ENCODE data around the gene PRX. TPM values are rescaled to one million over a fixed set of nuclear protein-coding genes. Genes with fewer than 3 reads are reported as not detected.
"Not testable (repeated sequence)": the region's sequence is repeated elsewhere in the genome, so short reads cannot be mapped to it uniquely, and the experiment has no call there.

The PRX gene
- polyA plus RNA-seq, 1 donor from 2014 or later: 0.20 TPM

- no peak overlapping the region for H2AFZ ChIP-seq (ENCODE audit: low read depth, low read length)
- peaks cover 3% of the 10 kb centered on the region for H4K20me1 ChIP-seq (ENCODE audit: insufficient read depth)
- H3K9me3 ChIP-seq (ENCODE audit: low read length): no peaks in the 10 kb centered on the region
- TF ChIP-seq TAF1 (IDR thresholded peaks at IDR 0.05; ENCODE audit: low read depth): no peak
- TF ChIP-seq, protein P1, sequence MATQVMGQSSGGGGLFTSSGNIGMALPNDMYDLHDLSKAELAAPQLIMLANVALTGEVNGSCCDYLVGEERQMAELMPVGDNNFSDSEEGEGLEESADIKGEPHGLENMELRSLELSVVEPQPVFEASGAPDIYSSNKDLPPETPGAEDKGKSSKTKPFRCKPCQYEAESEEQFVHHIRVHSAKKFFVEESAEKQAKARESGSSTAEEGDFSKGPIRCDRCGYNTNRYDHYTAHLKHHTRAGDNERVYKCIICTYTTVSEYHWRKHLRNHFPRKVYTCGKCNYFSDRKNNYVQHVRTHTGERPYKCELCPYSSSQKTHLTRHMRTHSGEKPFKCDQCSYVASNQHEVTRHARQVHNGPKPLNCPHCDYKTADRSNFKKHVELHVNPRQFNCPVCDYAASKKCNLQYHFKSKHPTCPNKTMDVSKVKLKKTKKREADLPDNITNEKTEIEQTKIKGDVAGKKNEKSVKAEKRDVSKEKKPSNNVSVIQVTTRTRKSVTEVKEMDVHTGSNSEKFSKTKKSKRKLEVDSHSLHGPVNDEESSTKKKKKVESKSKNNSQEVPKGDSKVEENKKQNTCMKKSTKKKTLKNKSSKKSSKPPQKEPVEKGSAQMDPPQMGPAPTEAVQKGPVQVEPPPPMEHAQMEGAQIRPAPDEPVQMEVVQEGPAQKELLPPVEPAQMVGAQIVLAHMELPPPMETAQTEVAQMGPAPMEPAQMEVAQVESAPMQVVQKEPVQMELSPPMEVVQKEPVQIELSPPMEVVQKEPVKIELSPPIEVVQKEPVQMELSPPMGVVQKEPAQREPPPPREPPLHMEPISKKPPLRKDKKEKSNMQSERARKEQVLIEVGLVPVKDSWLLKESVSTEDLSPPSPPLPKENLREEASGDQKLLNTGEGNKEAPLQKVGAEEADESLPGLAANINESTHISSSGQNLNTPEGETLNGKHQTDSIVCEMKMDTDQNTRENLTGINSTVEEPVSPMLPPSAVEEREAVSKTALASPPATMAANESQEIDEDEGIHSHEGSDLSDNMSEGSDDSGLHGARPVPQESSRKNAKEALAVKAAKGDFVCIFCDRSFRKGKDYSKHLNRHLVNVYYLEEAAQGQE (IDR thresholded peaks at IDR 0.05; ENCODE audit: borderline replicate concordance): no peak
- TF ChIP-seq EZH2 (IDR thresholded peaks at IDR 0.05; ENCODE audit: borderline replicate concordance, insufficient read depth, low read length, poor library complexity, severe bottlenecking): no peak
- no peak for TF ChIP-seq MXI1 (conservative IDR thresholded peaks at IDR 0.05; ENCODE audit: poor library complexity, severe bottlenecking)
- TF ChIP-seq POLR2AphosphoS5 (IDR thresholded peaks at IDR 0.05): no peak
- no peak for TF ChIP-seq SMC3 (conservative IDR thresholded peaks at IDR 0.05; ENCODE audit: poor library complexity)
- TF ChIP-seq, protein P2, sequence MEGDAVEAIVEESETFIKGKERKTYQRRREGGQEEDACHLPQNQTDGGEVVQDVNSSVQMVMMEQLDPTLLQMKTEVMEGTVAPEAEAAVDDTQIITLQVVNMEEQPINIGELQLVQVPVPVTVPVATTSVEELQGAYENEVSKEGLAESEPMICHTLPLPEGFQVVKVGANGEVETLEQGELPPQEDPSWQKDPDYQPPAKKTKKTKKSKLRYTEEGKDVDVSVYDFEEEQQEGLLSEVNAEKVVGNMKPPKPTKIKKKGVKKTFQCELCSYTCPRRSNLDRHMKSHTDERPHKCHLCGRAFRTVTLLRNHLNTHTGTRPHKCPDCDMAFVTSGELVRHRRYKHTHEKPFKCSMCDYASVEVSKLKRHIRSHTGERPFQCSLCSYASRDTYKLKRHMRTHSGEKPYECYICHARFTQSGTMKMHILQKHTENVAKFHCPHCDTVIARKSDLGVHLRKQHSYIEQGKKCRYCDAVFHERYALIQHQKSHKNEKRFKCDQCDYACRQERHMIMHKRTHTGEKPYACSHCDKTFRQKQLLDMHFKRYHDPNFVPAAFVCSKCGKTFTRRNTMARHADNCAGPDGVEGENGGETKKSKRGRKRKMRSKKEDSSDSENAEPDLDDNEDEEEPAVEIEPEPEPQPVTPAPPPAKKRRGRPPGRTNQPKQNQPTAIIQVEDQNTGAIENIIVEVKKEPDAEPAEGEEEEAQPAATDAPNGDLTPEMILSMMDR (IDR thresholded peaks at IDR 0.05; ENCODE audit: poor library complexity, severe bottlenecking): no peak
- TF ChIP-seq RAD21 (conservative IDR thresholded peaks at IDR 0.05): no peak
- no peak for TF ChIP-seq EP300 (conservative IDR thresholded peaks at IDR 0.05; ENCODE audit: poor library complexity, severe bottlenecking)
- no peaks in the 10 kb centered on the region for H3F3A ChIP-seq (ENCODE audit: insufficient read depth, low read length, poor library complexity, severe bottlenecking)
- H3K27me3 ChIP-seq (ENCODE audit: insufficient read depth, low read depth, low read length): no peaks in the 10 kb centered on the region
- peaks cover 11% of the 10 kb centered on the region for H3K36me3 ChIP-seq (ENCODE audit: insufficient read depth, low read length)
- H3K9ac ChIP-seq (ENCODE audit: low read length): no peak overlapping the region
- H3K9me2 ChIP-seq (ENCODE audit: insufficient read depth, low read length): no peaks in the 10 kb centered on the region
- H3K4me3 ChIP-seq (ENCODE audit: low read length): no peak overlapping the region
- H3K27ac ChIP-seq (ENCODE audit: low read length): no peak overlapping the region
- H3K4me2 ChIP-seq (ENCODE audit: low read length): no peak overlapping the region
- peaks cover 19% of the 10 kb centered on the region for H3K79me2 ChIP-seq (replicated peaks; ENCODE audit: insufficient read depth, low read length)
Observed at GRCh38 chr19:40371802-40372122, 41.4 kb downstream of the PRX start.

DNA sequence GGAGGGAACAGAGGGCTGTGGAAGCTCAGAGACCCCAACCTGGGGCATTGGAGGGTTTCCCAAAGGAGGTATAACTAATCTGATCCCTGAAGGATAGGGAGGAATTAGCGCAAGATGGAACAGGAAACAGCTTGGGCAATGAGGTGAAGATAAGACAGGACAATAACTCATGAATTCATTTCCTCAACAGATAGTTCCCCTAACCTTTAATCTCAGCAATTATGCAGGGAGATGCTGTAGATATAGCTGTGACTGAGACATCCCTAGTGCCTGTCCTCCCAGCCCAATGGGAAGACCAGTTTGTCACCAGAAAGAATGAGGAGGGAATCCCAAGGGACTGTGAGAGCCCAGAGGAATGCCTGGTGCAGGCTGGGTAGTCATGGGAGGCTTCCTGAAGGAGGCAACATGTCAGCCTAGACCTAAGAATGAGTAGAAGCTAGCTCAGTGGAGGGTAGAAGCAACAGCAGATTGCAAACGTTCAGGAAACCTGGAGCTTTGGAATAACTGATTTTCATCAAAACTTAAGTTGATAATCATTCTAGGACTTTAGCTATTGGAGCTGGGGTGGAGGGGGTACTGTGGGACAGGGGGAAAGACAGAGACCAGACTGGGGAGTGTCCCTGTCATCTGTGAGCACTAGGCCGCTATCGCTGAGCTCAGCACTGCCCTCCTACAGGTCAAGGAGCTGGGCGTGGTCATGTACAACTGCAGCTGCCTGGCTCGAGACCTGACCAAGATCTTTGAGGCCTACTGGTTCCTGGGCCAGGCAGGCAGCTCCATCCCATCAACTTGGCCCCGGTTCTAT lies 42.0 kb downstream of the PRX start:
- no peaks in the 10 kb centered on the region for H3F3A ChIP-seq (ENCODE audit: insufficient read depth, low read length, poor library complexity, severe bottlenecking)
- H3K9me2 ChIP-seq (ENCODE audit: insufficient read depth, low read length): no peaks in the 10 kb centered on the region
- H3K27ac ChIP-seq (ENCODE audit: low read length): no peak overlapping the region
- no peaks in the 10 kb centered on the region for H3K9me3 ChIP-seq (ENCODE audit: low read length)
- TF ChIP-seq TAF1 (IDR thresholded peaks at IDR 0.05; ENCODE audit: low read depth): no peak
- no peak for TF ChIP-seq EP300 (conservative IDR thresholded peaks at IDR 0.05; ENCODE audit: poor library complexity, severe bottlenecking)
- TF ChIP-seq POLR2AphosphoS5 (IDR thresholded peaks at IDR 0.05): no peak
- TF ChIP-seq MXI1 (conservative IDR thresholded peaks at IDR 0.05; ENCODE audit: poor library complexity, severe bottlenecking): no peak
- no peak for TF ChIP-seq EZH2 (IDR thresholded peaks at IDR 0.05; ENCODE audit: borderline replicate concordance, insufficient read depth, low read length, poor library complexity, severe bottlenecking)
- TF ChIP-seq, protein P2 (IDR thresholded peaks at IDR 0.05; ENCODE audit: poor library complexity, severe bottlenecking): no peak
- no peak for TF ChIP-seq SMC3 (conservative IDR thresholded peaks at IDR 0.05; ENCODE audit: poor library complexity)
- no peak for TF ChIP-seq RAD21 (conservative IDR thresholded peaks at IDR 0.05)
- TF ChIP-seq, protein P1 (IDR thresholded peaks at IDR 0.05; ENCODE audit: borderline replicate concordance): no peak
- H3K4me2 ChIP-seq (ENCODE audit: low read length): no peak overlapping the region
- H3K9ac ChIP-seq (ENCODE audit: low read length): no peak overlapping the region
- H3K4me3 ChIP-seq (ENCODE audit: low read length): no peak overlapping the region
- H2AFZ ChIP-seq (ENCODE audit: low read depth, low read length): no peak overlapping the region
- peaks cover 3% of the 10 kb centered on the region for H4K20me1 ChIP-seq (ENCODE audit: insufficient read depth)
- no peaks in the 10 kb centered on the region for H3K27me3 ChIP-seq (ENCODE audit: insufficient read depth, low read depth, low read length)
- peaks cover 23% of the 10 kb centered on the region for H3K79me2 ChIP-seq (replicated peaks; ENCODE audit: insufficient read depth, low read length)
- peaks cover 11% of the 10 kb centered on the region for H3K36me3 ChIP-seq (ENCODE audit: insufficient read depth, low read length)

DNA sequence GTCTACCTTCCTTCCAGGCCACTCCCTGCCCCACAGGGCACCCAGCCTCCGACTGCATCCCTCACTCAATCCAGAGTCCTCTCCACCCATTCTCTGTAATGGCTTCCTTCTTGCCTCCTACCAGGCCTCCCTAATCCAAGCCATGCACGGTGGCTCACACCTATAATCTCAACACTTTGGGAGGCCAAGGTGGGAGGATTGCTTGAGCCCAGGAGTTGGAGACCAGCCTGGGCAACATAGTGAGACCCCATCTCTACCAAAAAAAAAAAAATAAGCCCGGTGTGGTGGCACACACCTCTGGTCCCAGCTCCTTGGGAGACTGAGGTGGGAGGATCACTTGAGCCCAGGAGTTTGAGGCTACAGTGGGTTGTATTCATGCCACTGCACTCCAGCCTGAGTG lies 42.9 kb downstream of the PRX start:
- not testable (repeated sequence) for H3K27me3 ChIP-seq (ENCODE audit: insufficient read depth, low read depth, low read length); H3K9ac ChIP-seq (ENCODE audit: low read length); H3F3A ChIP-seq (ENCODE audit: insufficient read depth, low read length, poor library complexity, severe bottlenecking); H3K9me2 ChIP-seq (ENCODE audit: insufficient read depth, low read length); H3K9me3 ChIP-seq (ENCODE audit: low read length); H4K20me1 ChIP-seq (ENCODE audit: insufficient read depth); H3K4me2 ChIP-seq (ENCODE audit: low read length); H3K27ac ChIP-seq (ENCODE audit: low read length); H2AFZ ChIP-seq (ENCODE audit: low read depth, low read length); H3K4me3 ChIP-seq (ENCODE audit: low read length)
- Histone ChIP-seq H3K79me2 (replicated peaks; ENCODE audit: insufficient read depth, low read length) (peaks cover 30% of the 10 kb centered on the region), H3K36me3 (ENCODE audit: insufficient read depth, low read length) (peaks cover 11% of the 10 kb centered on the region)

All from neural cell (in vitro differentiated cells).